ENCODE measurements around the gene GRHL1.
A peak's percentile ranks its signal among the peaks of the same experiment; 100 is the strongest.
"Not testable (repeated sequence)": the region's sequence is repeated elsewhere in the genome, so short reads cannot be mapped to it uniquely, and the experiment has no call there.

Gene GRHL1

GRCh38 chr2:10028407-10028987, 77.0 kb downstream of the GRHL1 start:
- DNase-seq, result peak; percentile 54

- peak; percentile 96 for DNase-seq
These were observed 77.7 kb downstream of the GRHL1 start for GRCh38 chr2:10028988-10029874.

- no peak for DNase-seq
These were observed 78.4 kb downstream of the GRHL1 start for GRCh38 chr2:10029875-10030223.

- DNase-seq, result no peak
These were observed 78.8 kb downstream of the GRHL1 start for GRCh38 chr2:10030311-10030736.

- not testable (repeated sequence) for DNase-seq
These were observed 79.3 kb downstream of the GRHL1 start for GRCh38 chr2:10030798-10031197.

- DNase-seq, result no peak
These were observed 80.6 kb downstream of the GRHL1 start for GRCh38 chr2:10031886-10032745.

- no peak for DNase-seq
These were observed 81.2 kb downstream of the GRHL1 start for GRCh38 chr2:10032746-10033105.

GRCh38 chr2:10033251-10034006, 81.9 kb downstream of the GRHL1 start:
- DNase-seq, result no peak

- peak; percentile 81 for DNase-seq
These were observed 83.0 kb downstream of the GRHL1 start for GRCh38 chr2:10034333-10035052.

GRCh38 chr2:10035053-10035422, 83.5 kb downstream of the GRHL1 start:
- DNase-seq, result peak; percentile 62

- no peak for DNase-seq
These were observed 84.1 kb downstream of the GRHL1 start for GRCh38 chr2:10035633-10036032.

GRCh38 chr2:10036095-10036884, 84.8 kb downstream of the GRHL1 start:
- peak; percentile 92 for DNase-seq

- no peak for DNase-seq
These were observed 86.6 kb downstream of the GRHL1 start for GRCh38 chr2:10038123-10038522.

GRCh38 chr2:10038716-10039115, 87.2 kb downstream of the GRHL1 start:
- no peak for DNase-seq

- DNase-seq, result no peak
These were observed 88.3 kb downstream of the GRHL1 start for GRCh38 chr2:10039658-10040410.

GRCh38 chr2:10041711-10042110, 90.2 kb downstream of the GRHL1 start:
- DNase-seq, result no peak

GRCh38 chr2:10042301-10043161, 91.0 kb downstream of the GRHL1 start:
- DNase-seq, result peak; percentile 82

- peak; percentile 94 for DNase-seq
These were observed 91.9 kb downstream of the GRHL1 start, which contains the start of gene KLF11 for GRCh38 chr2:10043256-10043905. Gene KLF11 (plus strand): TSS chr2:10043550. CDS start chr2:10043717, 167 bp downstream.
